HEK293 (cell line): Measurements from ENCODE around the gene SIGLEC6.

Experiments
- CTCF ChIA-PET: fragments of 350-600 bp; formaldehyde crosslinking; extraction: SDS; loops from one replicate; lab custom pipeline; 2021; ENCODE audit warnings: antibody characterized with exemption; lab: Yijun Ruan, JAX
- POLR2A ChIA-PET: fragments of 300-600 bp; formaldehyde crosslinking; extraction: SDS; loops from one replicate; lab custom pipeline; 2020; ENCODE audit warnings: antibody characterized with exemption, inconsistent platforms; lab: Yijun Ruan, JAX
- H3K27ac ChIP-seq: fragments of 200-500 bp; sonication (Bioruptor generic); 2 replicates; pipeline ENCODE4 v1.5.1; 2014; ENCODE audit warnings: low read depth, low read length, control low read depth, inconsistent platforms; ENCODE audit errors: extremely low read depth
- H3K36me3 ChIP-seq, 2 experiments: fragments of 200-500 bp in 1 of 2; sonication (Bioruptor generic) in 1 of 2; 1 replicate in 1 of 2; 2 replicates in 1 of 2; pipeline ENCODE4 v1.5.1; 2014 to 2017; ENCODE audit warnings: inconsistent platforms in 2 of 2, low read length in 2 of 2; ENCODE audit not compliant: control insufficient read depth in 2 of 2, insufficient read depth in 1 of 2
- H3K4me1 ChIP-seq: fragments of 200-500 bp; sonication (Bioruptor generic); 2 replicates; pipeline ENCODE4 v1.5.1; 2014; ENCODE audit warnings: mild to moderate bottlenecking, low read length, inconsistent platforms; ENCODE audit not compliant: control insufficient read depth, insufficient read depth
- H3K4me3 ChIP-seq: 2 replicates; pipeline ENCODE4 v1.5.1; 2011; ENCODE audit warnings: low read depth, mild to moderate bottlenecking, control low read depth, low read length, moderate library complexity
- H3K9me3 ChIP-seq: fragments of 200-500 bp; sonication (Bioruptor generic); 2 replicates; pipeline ENCODE4 v1.5.1; 2014; ENCODE audit warnings: low read depth, low read length, inconsistent platforms; ENCODE audit not compliant: control insufficient read depth, insufficient read depth
- BCL11B ChIP-seq: fragments of 450-650 bp; formaldehyde crosslinking; IDR thresholded peaks from 2 replicates; pipeline ENCODE4 v1.5.1; 2016; ENCODE audit warnings: low read depth, missing biosample characterization, missing genetic modification characterization
- GFI1B ChIP-seq: fragments of 450-650 bp; formaldehyde crosslinking; IDR thresholded peaks from 2 replicates; pipeline ENCODE4 v1.5.1; 2016; ENCODE audit warnings: missing biosample characterization, missing genetic modification characterization
- GLIS1 ChIP-seq: fragments of 450-650 bp; formaldehyde crosslinking; IDR thresholded peaks from 2 replicates; pipeline ENCODE4 v1.5.1; 2016; ENCODE audit warnings: missing biosample characterization, missing genetic modification characterization
- KLF10 ChIP-seq: fragments of 450-650 bp; IDR thresholded peaks from 2 replicates; pipeline ENCODE4 v1.5.1; 2018; ENCODE audit warnings: missing biosample characterization, mild to moderate bottlenecking, missing genetic modification characterization
- KLF8 ChIP-seq: fragments of 450-650 bp; formaldehyde crosslinking; IDR thresholded peaks from 2 replicates; pipeline ENCODE4 v1.5.1; 2016; ENCODE audit warnings: missing biosample characterization, missing genetic modification characterization
- SALL2 ChIP-seq: fragments of 450-650 bp; formaldehyde crosslinking; IDR thresholded peaks from 2 replicates; pipeline ENCODE4 v1.5.0; 2017; ENCODE audit warnings: missing biosample characterization, mild to moderate bottlenecking, missing genetic modification characterization, borderline replicate concordance
- SETDB1 ChIP-seq: IDR thresholded peaks from one replicate; pipeline ENCODE4 v1.6.1; 2017; ENCODE audit warnings: mild to moderate bottlenecking, low read length, moderate library complexity, mixed read lengths; ENCODE audit not compliant: insufficient read length
- ZBTB1 ChIP-seq: fragments of 450-650 bp; formaldehyde crosslinking; IDR thresholded peaks from 2 replicates; pipeline ENCODE4 v1.5.1; 2016; ENCODE audit warnings: missing biosample characterization, missing genetic modification characterization
- ZBTB20 ChIP-seq: fragments of 450-650 bp; formaldehyde crosslinking; IDR thresholded peaks from 2 replicates; pipeline ENCODE4 v1.5.1; 2016; ENCODE audit warnings: missing biosample characterization, missing genetic modification characterization
- ZFP3 ChIP-seq: fragments of 450-650 bp; formaldehyde crosslinking; IDR thresholded peaks from 2 replicates; pipeline ENCODE4 v1.5.1; 2016; ENCODE audit warnings: low read depth, missing biosample characterization, missing genetic modification characterization
- ZFP69B ChIP-seq: fragments of 450-650 bp; formaldehyde crosslinking; IDR thresholded peaks from 2 replicates; pipeline ENCODE4 v1.5.1; 2016; ENCODE audit warnings: missing biosample characterization, missing genetic modification characterization
- ZNF114 ChIP-seq: fragments of 450-650 bp; formaldehyde crosslinking; IDR thresholded peaks from 2 replicates; pipeline ENCODE4 v1.5.0; 2017; ENCODE audit warnings: missing biosample characterization, missing genetic modification characterization
- ZNF202 ChIP-seq: fragments of 450-650 bp; formaldehyde crosslinking; IDR thresholded peaks from 2 replicates; pipeline ENCODE4 v1.5.1; 2016; ENCODE audit warnings: missing biosample characterization, missing genetic modification characterization, borderline replicate concordance
- ZNF221 ChIP-seq: fragments of 450-650 bp; formaldehyde crosslinking; IDR thresholded peaks from 2 replicates; pipeline ENCODE4 v1.5.1; 2017; ENCODE audit warnings: missing biosample characterization, missing genetic modification characterization, borderline replicate concordance
- ZNF404 ChIP-seq: fragments of 450-650 bp; formaldehyde crosslinking; IDR thresholded peaks from 2 replicates; pipeline ENCODE4 v1.5.1; 2017; ENCODE audit warnings: missing biosample characterization, missing genetic modification characterization
- ZNF473 ChIP-seq: fragments of 450-650 bp; formaldehyde crosslinking; IDR thresholded peaks from 2 replicates; pipeline ENCODE4 v1.5.1; 2017; ENCODE audit warnings: missing biosample characterization, missing genetic modification characterization
- ZNF561 ChIP-seq: fragments of 450-650 bp; IDR thresholded peaks from 2 replicates; pipeline ENCODE4 v1.5.1; 2018; ENCODE audit warnings: missing biosample characterization, missing genetic modification characterization, borderline replicate concordance
- ZNF596 ChIP-seq: fragments of 450-650 bp; IDR thresholded peaks from 2 replicates; pipeline ENCODE4 v1.5.0; 2018; ENCODE audit warnings: missing biosample characterization, mild to moderate bottlenecking, missing genetic modification characterization, moderate library complexity
- ZNF624 ChIP-seq: fragments of 450-650 bp; formaldehyde crosslinking; IDR thresholded peaks from 2 replicates; pipeline ENCODE4 v1.5.1; 2017; ENCODE audit warnings: missing biosample characterization, missing genetic modification characterization
- ZNF768 ChIP-seq: fragments of 450-650 bp; formaldehyde crosslinking; IDR thresholded peaks from 2 replicates; pipeline ENCODE4 v1.5.1; 2018; ENCODE audit warnings: missing biosample characterization, mild to moderate bottlenecking, missing genetic modification characterization
- TF ChIP-seq, protein P1 (sequence below): fragments of 450-650 bp; IDR thresholded peaks from 2 replicates; pipeline ENCODE4 v1.5.1; 2018; ENCODE audit warnings: missing biosample characterization, mild to moderate bottlenecking, missing genetic modification characterization
- TF ChIP-seq, protein P2 (sequence below): fragments of 450-650 bp; formaldehyde crosslinking; conservative IDR thresholded peaks from 2 replicates; pipeline ENCODE4 v1.5.1; 2016; ENCODE audit warnings: low read depth, missing biosample characterization, missing genetic modification characterization

Gene SIGLEC6

DNA sequence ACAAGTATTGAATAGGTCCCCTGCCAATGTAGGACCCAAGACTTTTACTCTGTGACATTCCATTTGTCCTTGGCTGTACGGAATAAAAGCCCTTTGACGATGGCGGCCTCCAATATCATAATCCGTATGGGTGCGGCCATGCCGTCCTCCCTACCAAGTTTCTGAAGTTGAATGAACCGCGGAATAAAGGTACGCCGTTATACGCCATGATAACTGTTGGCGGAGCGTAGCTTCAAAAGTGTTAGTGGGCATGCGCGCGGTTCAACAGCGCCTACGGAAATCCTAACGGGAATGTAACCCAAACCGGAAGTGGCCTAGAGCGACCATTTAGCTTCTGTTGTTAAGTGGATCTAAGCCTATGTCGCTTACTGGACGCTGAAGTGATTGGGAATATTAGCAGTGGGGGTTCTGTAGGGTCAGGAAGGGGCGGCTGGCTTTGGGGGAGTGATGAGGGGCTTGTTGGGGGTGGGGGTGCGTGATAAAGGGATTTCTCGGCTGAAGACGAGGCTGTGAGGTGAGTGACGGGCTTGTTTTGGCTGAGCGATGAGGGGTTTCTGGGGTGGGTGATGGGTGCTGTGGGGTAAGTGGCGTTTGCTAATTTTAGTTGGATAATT lies 39.6 kb upstream of the SIGLEC6 start, which contains the start of gene ZNF175 (continued):
- peak; percentile 59 for TF ChIP-seq KLF8 (tag by site-specific recombination)

DNA sequence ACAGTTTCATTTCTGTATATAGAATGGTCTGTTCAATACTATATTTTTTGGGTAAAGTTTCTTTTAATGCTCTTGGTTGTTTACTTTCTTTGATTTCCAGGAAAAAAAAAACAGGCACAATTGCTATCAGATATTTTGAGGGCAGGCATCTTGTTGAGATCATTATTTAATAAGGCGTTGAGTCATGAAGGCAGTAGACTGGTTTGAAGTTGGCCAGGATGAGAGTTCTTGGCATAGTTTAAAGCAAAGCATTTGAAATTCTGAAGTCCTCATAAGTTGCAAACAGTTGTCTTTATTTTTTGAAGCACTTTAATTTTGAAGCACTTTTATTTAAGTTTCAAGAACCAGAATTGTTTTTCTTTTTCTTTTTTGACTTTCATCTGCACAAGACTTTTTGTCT lies 37.0 kb upstream of the SIGLEC6 start:
- H3K4me1 ChIP-seq: no peaks in the 10 kb centered on the region
- H3K36me3 ChIP-seq: peaks cover 0 to 8% of the 10 kb centered on the region in 2 experiments; a peak in 1 of 3 replicates
- ChIA-PET POLR2A (no interaction called here), CTCF (no interaction called here)
- no peaks in the 10 kb centered on the region for H3K9me3 ChIP-seq
- H3K4me3 ChIP-seq: no peak overlapping the region
- H3K27ac ChIP-seq: no peak overlapping the region
- no peak for TF ChIP-seq SALL2
- TF ChIP-seq ZNF561 (tag by site-specific recombination): no peak

DNA sequence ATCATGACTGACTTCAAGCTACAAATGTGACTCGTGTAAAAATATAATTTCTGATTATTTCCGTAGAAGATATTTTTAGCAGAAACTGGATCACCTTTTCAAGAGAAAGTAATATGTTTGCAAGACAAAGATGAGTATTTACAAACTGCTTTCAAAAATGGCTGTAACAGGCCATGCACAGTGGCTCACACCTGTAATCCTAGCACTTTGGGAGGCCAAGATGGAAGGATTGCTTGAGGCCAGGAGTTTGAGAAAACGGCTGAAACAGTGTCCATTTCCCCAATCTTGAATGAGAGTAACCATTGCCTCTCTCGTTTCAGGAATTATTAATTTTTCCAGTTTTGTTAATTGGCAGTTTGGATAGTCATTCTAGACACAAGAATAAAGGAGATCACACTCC lies 36.1 kb upstream of the SIGLEC6 start:
- TF ChIP-seq ZFP3 (tag by site-specific recombination): no peak
- TF ChIP-seq, protein P1, sequence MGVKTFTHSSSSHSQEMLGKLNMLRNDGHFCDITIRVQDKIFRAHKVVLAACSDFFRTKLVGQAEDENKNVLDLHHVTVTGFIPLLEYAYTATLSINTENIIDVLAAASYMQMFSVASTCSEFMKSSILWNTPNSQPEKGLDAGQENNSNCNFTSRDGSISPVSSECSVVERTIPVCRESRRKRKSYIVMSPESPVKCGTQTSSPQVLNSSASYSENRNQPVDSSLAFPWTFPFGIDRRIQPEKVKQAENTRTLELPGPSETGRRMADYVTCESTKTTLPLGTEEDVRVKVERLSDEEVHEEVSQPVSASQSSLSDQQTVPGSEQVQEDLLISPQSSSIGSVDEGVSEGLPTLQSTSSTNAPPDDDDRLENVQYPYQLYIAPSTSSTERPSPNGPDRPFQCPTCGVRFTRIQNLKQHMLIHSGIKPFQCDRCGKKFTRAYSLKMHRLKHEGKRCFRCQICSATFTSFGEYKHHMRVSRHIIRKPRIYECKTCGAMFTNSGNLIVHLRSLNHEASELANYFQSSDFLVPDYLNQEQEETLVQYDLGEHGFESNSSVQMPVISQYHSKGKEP (tag by site-specific recombination): no peak
- TF ChIP-seq BCL11B (tag by site-specific recombination): no peak
- TF ChIP-seq GFI1B (tag by site-specific recombination): no peak
- TF ChIP-seq ZFP69B (tag by site-specific recombination): no peak
- TF ChIP-seq ZNF624: no peak
- no peak for TF ChIP-seq SETDB1
- TF ChIP-seq ZBTB20 (tag by site-specific recombination): no peak
- no peak for TF ChIP-seq ZNF768
- no peak for TF ChIP-seq ZNF596
- TF ChIP-seq, all 188 proteins: peak for 0
- ChIA-PET CTCF (no interaction called here), POLR2A (no interaction called here)
- H3K4me1 ChIP-seq: no peaks in the 10 kb centered on the region
- H3K27ac ChIP-seq: no peak overlapping the region
- H3K9me3 ChIP-seq: no peaks in the 10 kb centered on the region
- H3K4me3 ChIP-seq: no peak overlapping the region
- H3K36me3 ChIP-seq: no peaks in the 10 kb centered on the region

DNA sequence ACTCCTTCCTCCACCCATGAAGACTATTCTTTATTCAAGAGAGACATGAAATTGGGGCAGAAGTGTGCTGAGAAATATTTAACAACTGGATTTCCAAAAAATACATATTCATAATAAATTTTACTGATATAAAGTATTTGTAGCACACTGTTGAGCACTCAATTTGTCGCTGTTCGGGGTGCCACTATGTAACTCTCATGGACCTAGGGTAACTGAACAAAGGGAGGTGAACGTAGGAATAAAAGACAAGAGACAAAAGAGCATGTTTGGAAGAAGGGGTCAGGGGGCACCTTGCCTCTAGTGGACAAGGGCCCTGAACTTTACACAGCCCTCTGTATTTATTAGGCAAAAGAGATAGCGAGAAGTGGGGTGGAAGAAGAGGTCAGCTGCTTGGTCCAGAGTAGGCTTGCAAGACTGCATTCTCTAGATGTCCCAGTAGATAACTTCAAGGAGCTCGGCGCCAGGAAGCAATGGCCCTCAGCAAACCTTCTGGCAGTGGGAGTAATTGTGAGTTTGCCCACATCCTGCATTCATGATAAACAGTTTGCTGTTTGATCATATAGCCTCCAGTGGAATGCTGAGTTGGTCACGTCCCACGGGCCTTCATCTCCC lies 35.1 kb upstream of the SIGLEC6 start:
- no peaks in the 10 kb centered on the region for H3K4me1 ChIP-seq
- H3K9me3 ChIP-seq: no peaks in the 10 kb centered on the region
- H3K27ac ChIP-seq: no peak overlapping the region
- TF ChIP-seq ZNF473 (tag by site-specific recombination) (no peak), ZNF221 (tag by site-specific recombination) (no peak), KLF10 (tag by site-specific recombination) (no peak), ZNF202 (tag by site-specific recombination) (no peak), GLIS1 (tag by site-specific recombination) (no peak), ZBTB1 (no peak), ZNF114 (tag by site-specific recombination) (no peak), ZNF404 (tag by site-specific recombination) (no peak)
- TF ChIP-seq, protein P2, sequence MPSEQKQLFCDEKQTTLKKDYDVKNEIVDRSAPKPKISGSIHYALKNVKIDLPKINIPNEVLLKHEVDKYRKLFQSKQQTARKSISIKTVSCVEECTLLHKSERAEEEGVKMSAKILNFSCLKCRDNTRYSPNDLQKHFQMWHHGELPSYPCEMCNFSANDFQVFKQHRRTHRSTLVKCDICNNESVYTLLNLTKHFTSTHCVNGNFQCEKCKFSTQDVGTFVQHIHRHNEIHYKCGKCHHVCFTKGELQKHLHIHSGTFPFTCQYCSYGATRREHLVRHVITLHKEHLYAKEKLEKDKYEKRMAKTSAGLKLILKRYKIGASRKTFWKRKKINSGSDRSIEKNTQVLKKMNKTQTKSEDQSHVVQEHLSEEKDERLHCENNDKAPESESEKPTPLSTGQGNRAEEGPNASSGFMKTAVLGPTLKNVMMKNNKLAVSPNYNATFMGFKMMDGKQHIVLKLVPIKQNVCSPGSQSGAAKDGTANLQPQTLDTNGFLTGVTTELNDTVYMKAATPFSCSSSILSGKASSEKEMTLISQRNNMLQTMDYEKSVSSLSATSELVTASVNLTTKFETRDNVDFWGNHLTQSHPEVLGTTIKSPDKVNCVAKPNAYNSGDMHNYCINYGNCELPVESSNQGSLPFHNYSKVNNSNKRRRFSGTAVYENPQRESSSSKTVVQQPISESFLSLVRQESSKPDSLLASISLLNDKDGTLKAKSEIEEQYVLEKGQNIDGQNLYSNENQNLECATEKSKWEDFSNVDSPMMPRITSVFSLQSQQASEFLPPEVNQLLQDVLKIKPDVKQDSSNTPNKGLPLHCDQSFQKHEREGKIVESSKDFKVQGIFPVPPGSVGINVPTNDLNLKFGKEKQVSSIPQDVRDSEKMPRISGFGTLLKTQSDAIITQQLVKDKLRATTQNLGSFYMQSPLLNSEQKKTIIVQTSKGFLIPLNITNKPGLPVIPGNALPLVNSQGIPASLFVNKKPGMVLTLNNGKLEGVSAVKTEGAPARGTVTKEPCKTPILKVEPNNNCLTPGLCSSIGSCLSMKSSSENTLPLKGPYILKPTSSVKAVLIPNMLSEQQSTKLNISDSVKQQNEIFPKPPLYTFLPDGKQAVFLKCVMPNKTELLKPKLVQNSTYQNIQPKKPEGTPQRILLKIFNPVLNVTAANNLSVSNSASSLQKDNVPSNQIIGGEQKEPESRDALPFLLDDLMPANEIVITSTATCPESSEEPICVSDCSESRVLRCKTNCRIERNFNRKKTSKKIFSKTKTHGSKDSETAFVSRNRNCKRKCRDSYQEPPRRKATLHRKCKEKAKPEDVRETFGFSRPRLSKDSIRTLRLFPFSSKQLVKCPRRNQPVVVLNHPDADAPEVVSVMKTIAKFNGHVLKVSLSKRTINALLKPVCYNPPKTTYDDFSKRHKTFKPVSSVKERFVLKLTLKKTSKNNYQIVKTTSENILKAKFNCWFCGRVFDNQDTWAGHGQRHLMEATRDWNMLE: no peak
- no peaks in the 10 kb centered on the region for H3K36me3 ChIP-seq
- ChIA-PET CTCF (no interaction called here), POLR2A (no interaction called here)
- no peak overlapping the region for H3K4me3 ChIP-seq
